ENCODE data around the gene TET3.

GRCh38 chr2:73984922-73985307 is 205 bp downstream of the TET3 start:
- TF ChIP-seq, protein P1, sequence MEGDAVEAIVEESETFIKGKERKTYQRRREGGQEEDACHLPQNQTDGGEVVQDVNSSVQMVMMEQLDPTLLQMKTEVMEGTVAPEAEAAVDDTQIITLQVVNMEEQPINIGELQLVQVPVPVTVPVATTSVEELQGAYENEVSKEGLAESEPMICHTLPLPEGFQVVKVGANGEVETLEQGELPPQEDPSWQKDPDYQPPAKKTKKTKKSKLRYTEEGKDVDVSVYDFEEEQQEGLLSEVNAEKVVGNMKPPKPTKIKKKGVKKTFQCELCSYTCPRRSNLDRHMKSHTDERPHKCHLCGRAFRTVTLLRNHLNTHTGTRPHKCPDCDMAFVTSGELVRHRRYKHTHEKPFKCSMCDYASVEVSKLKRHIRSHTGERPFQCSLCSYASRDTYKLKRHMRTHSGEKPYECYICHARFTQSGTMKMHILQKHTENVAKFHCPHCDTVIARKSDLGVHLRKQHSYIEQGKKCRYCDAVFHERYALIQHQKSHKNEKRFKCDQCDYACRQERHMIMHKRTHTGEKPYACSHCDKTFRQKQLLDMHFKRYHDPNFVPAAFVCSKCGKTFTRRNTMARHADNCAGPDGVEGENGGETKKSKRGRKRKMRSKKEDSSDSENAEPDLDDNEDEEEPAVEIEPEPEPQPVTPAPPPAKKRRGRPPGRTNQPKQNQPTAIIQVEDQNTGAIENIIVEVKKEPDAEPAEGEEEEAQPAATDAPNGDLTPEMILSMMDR (IDR thresholded peaks at IDR 0.05), result no peak
- TF ChIP-seq POLR2A (IDR thresholded peaks at IDR 0.05), result no peak

Measured in testis (tissue), 2 donors.